ENCODE measurements around the gene SETD3.

SETD3 gene

GRCh38 chr14:99465288-99465687, 15.4 kb downstream of the SETD3 start:
- TF ChIP-seq YY1 (IDR thresholded peaks at IDR 0.05; ENCODE audit: low read depth) = no peak
- TF ChIP-seq EGR1 (IDR thresholded peaks at IDR 0.05) = no peak
- TF ChIP-seq MAX (IDR thresholded peaks at IDR 0.05) = no peak
- TF ChIP-seq TCF12 (IDR thresholded peaks at IDR 0.05; ENCODE audit: low read depth) = no peak

GRCh38 chr14:99463974-99464373, 16.7 kb downstream of the SETD3 start:
- TF ChIP-seq NFIC (IDR thresholded peaks at IDR 0.05) (no peak), FOXM1 (IDR thresholded peaks at IDR 0.05; ENCODE audit: borderline replicate concordance, low read depth) (no peak), TEAD4 (IDR thresholded peaks at IDR 0.05) (no peak), EGR1 (IDR thresholded peaks at IDR 0.05) (no peak), TAF1 (IDR thresholded peaks at IDR 0.05; ENCODE audit: low read depth) (no peak), MAX (IDR thresholded peaks at IDR 0.05) (no peak), EP300 (IDR thresholded peaks at IDR 0.05; ENCODE audit: borderline replicate concordance) (no peak), CREB1 (IDR thresholded peaks at IDR 0.05; ENCODE audit: low read depth) (no peak), YY1 (IDR thresholded peaks at IDR 0.05; ENCODE audit: low read depth) (no peak), TCF12 (IDR thresholded peaks at IDR 0.05; ENCODE audit: low read depth) (no peak), USF1 (IDR thresholded peaks at IDR 0.05) (no peak), CEBPB (IDR thresholded peaks at IDR 0.05) (no peak), ZBTB7A (IDR thresholded peaks at IDR 0.05; ENCODE audit: low read depth) (no peak), RAD21 (IDR thresholded peaks at IDR 0.05; ENCODE audit: low read depth) (no peak)
- TF ChIP-seq, protein P1, sequence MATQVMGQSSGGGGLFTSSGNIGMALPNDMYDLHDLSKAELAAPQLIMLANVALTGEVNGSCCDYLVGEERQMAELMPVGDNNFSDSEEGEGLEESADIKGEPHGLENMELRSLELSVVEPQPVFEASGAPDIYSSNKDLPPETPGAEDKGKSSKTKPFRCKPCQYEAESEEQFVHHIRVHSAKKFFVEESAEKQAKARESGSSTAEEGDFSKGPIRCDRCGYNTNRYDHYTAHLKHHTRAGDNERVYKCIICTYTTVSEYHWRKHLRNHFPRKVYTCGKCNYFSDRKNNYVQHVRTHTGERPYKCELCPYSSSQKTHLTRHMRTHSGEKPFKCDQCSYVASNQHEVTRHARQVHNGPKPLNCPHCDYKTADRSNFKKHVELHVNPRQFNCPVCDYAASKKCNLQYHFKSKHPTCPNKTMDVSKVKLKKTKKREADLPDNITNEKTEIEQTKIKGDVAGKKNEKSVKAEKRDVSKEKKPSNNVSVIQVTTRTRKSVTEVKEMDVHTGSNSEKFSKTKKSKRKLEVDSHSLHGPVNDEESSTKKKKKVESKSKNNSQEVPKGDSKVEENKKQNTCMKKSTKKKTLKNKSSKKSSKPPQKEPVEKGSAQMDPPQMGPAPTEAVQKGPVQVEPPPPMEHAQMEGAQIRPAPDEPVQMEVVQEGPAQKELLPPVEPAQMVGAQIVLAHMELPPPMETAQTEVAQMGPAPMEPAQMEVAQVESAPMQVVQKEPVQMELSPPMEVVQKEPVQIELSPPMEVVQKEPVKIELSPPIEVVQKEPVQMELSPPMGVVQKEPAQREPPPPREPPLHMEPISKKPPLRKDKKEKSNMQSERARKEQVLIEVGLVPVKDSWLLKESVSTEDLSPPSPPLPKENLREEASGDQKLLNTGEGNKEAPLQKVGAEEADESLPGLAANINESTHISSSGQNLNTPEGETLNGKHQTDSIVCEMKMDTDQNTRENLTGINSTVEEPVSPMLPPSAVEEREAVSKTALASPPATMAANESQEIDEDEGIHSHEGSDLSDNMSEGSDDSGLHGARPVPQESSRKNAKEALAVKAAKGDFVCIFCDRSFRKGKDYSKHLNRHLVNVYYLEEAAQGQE (IDR thresholded peaks at IDR 0.05; ENCODE audit: low read depth) = no peak

DNA sequence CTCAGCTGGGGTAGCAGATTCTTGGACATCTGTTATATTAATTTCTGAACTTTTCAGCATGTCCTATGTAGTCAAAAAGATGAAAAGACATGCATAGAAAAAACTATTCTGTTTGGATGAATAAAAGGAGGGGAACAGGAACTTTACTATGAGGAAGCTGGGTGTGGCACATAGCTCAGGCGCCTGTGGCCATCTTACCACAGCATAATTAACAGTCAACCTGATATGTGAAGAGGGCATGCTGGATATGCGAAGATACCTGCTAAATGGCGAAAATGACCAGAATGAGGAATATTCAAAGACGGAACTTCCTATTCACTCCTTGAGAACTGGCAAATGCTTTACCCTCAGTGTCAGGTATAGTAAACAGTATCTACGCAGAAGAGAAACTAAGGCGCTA, 18.4 kb downstream of the SETD3 start:
- TF ChIP-seq TEAD4 (IDR thresholded peaks at IDR 0.05) (no peak), ZBTB7A (IDR thresholded peaks at IDR 0.05; ENCODE audit: low read depth) (no peak), RAD21 (IDR thresholded peaks at IDR 0.05; ENCODE audit: low read depth) (no peak), CEBPB (IDR thresholded peaks at IDR 0.05) (no peak), YY1 (IDR thresholded peaks at IDR 0.05; ENCODE audit: low read depth) (no peak), EGR1 (IDR thresholded peaks at IDR 0.05) (no peak), FOXM1 (IDR thresholded peaks at IDR 0.05; ENCODE audit: borderline replicate concordance, low read depth) (no peak), EP300 (IDR thresholded peaks at IDR 0.05; ENCODE audit: borderline replicate concordance) (no peak), CREB1 (IDR thresholded peaks at IDR 0.05; ENCODE audit: low read depth) (no peak), MAX (IDR thresholded peaks at IDR 0.05) (no peak), TAF1 (IDR thresholded peaks at IDR 0.05; ENCODE audit: low read depth) (no peak), NFIC (IDR thresholded peaks at IDR 0.05) (no peak), TCF12 (IDR thresholded peaks at IDR 0.05; ENCODE audit: low read depth) (no peak), USF1 (IDR thresholded peaks at IDR 0.05) (no peak)
- TF ChIP-seq, protein P1 (IDR thresholded peaks at IDR 0.05; ENCODE audit: low read depth) = no peak

DNA sequence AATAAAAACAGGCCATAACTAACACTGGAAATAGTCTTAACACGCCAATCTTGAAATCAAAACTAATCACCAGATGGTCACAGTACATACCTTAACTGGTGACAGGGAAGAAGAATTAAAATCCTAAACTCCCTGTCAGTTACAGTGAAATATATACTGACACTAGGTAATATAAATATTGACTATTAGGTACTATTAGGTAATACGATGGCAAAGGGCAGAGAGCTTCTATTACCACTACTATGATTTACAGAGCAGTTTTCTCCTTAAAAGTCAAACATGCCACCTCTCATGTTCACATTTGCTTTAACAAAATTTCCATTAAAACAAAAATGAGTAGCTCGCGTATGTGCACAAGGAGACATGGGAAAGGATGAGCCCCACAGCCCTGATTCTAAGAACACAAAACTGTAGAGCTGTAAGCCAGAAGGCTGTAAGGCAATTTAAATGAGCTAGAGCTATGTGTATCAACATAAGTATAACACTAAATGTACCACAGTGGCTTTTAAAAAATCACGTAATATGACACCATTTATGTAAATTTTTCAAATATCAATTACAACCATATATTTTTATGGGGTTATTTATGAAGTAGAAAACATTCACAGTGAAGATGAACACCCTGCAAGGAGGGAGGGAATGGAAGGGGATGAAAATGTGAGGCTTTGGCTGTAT, 19.1 kb downstream of the SETD3 start:
- TF ChIP-seq EP300 (IDR thresholded peaks at IDR 0.05; ENCODE audit: borderline replicate concordance) = no peak
- no peak for TF ChIP-seq TCF12 (IDR thresholded peaks at IDR 0.05; ENCODE audit: low read depth)
- no peak for TF ChIP-seq USF1 (IDR thresholded peaks at IDR 0.05)

DNA sequence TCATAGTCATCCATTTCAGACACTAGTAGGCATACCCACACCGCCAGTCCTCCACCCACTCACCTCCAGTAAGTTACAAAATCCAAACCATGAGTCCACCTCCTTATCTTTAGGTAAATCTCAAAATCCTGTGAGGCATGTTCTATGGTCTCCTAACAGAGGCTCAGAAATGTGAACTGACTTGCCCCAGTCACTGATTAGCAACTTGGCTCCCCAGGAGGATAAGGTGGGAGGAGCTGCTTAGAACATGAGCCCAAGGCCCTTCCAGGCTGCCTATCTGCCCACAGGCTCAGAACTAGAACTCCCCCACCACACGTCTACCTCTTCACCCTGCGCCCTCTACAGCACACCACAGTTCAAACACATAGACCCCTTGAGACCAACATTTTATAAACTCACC, 19.9 kb downstream of the SETD3 start:
- TF ChIP-seq ZBTB7A (IDR thresholded peaks at IDR 0.05; ENCODE audit: low read depth) = no peak
- no peak for TF ChIP-seq NFIC (IDR thresholded peaks at IDR 0.05)
- no peak for TF ChIP-seq FOXM1 (IDR thresholded peaks at IDR 0.05; ENCODE audit: borderline replicate concordance, low read depth)

All from Ishikawa (cell line).